GM23338 (cell line): Measurements from ENCODE around the gene CYP4F8.

Source experiments
- CREB1 ChIP-seq: fragments of 250-450 bp; sonication (Bioruptor Pico); IDR thresholded peaks from 2 replicates; pipeline ENCODE4 v1.5.0; 2020; ENCODE audit warnings: low read depth, mild to moderate bottlenecking, moderate library complexity
- EZH2 ChIP-seq: fragments of 200-600 bp; sonication (generic); IDR thresholded peaks from one replicate; pipeline ENCODE4 v1.8.0; 2017; ENCODE audit warnings: antibody characterized with exemption, mild to moderate bottlenecking, low read depth; ENCODE audit not compliant: unreplicated experiment
- POLR2AphosphoS5 ChIP-seq: IDR thresholded peaks from 2 replicates; pipeline ENCODE4 v1.6.1; 2016; ENCODE audit warnings: antibody characterized with exemption, low read depth
- TF ChIP-seq, protein P1 (sequence below), 2 experiments: fragments of 200-600 bp in 1 of 2; sonication (generic) in 1 of 2; conservative IDR thresholded peaks; 2 replicates each; pipeline versions ENCODE4 v1.5.1 to v1.6.1; 2016 to 2017; ENCODE audit warnings: antibody characterized with exemption in 2 of 2, low read depth in 2 of 2, mild to moderate bottlenecking in 2 of 2, moderate library complexity in 1 of 2

DNA sequence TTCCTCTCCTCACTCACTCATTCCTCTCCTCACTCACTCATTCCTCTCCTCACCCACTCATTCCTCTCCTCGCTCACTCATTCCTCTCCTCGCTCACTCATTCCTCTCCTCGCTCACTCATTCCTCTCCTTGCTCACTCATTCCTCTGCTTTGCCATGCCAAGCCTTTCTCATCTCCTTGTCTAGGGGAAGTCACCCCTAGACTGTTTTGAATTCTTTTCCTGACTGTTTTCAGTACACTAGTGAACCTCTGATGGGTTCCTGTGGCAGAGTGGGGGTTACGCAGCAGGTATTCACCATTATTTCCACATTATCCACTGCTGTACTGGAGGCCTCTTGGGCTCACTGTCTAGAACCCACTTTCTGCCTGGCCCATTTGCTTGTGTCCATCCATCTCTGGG is 1.2 kb downstream of the CYP4F8 start:
- TF ChIP-seq POLR2AphosphoS5 (no peak), EZH2 (no peak), CREB1 (CRISPR knock-in tag) (no peak)
- TF ChIP-seq, protein P1, sequence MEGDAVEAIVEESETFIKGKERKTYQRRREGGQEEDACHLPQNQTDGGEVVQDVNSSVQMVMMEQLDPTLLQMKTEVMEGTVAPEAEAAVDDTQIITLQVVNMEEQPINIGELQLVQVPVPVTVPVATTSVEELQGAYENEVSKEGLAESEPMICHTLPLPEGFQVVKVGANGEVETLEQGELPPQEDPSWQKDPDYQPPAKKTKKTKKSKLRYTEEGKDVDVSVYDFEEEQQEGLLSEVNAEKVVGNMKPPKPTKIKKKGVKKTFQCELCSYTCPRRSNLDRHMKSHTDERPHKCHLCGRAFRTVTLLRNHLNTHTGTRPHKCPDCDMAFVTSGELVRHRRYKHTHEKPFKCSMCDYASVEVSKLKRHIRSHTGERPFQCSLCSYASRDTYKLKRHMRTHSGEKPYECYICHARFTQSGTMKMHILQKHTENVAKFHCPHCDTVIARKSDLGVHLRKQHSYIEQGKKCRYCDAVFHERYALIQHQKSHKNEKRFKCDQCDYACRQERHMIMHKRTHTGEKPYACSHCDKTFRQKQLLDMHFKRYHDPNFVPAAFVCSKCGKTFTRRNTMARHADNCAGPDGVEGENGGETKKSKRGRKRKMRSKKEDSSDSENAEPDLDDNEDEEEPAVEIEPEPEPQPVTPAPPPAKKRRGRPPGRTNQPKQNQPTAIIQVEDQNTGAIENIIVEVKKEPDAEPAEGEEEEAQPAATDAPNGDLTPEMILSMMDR (conservative IDR thresholded peaks at IDR 0.05; ENCODE audit: low read depth in 2 of 2) = no peak
